H1 (cell line): ENCODE measurements around the gene MEX3C. TPM values are rescaled to one million over a fixed set of nuclear protein-coding genes. Genes with fewer than 3 reads are reported as not detected.

Experiments
- CTCF ChIA-PET: fragments of 300-600 bp; sonication (Branson Sonifier 250); formaldehyde crosslinking; loops from one replicate; lab custom pipeline; 2021; ENCODE audit not compliant: partially characterized antibody; lab: Charles Lee
- POLR2A ChIA-PET: fragments of 300-600 bp; sonication (Branson Sonifier 250); formaldehyde crosslinking; loops from one replicate; lab custom pipeline; 2021; ENCODE audit warnings: inconsistent platforms; ENCODE audit not compliant: partially characterized antibody; lab: Charles Lee
- DNase-seq, 2 experiments: peaks; one replicate each; pipeline versions ENCODE4 v3.0.0 to v3.0.0-alpha.2; 2010 to 2022; ENCODE audit warnings: low spot score in 2 of 2, low read depth in 1 of 2, mixed read lengths in 1 of 2
- FAIRE-seq: peaks from 2 replicates; lab custom pipeline; 2011; peaks lifted over from hg19 to GRCh38; lab: Jason Lieb, UNC
- H2AFZ ChIP-seq: 2 replicates; pipeline ENCODE4 v1.8.1; 2012; ENCODE audit warnings: low read length, inconsistent platforms
- H2AK5ac ChIP-seq: 2 replicates; pipeline ENCODE4 v1.6.1; 2013; ENCODE audit warnings: low read depth, low read length
- H2BK120ac ChIP-seq: replicated peaks from 2 replicates; pipeline ENCODE3; 2013; ENCODE audit warnings: low read depth, low read length, inconsistent platforms
- H2BK12ac ChIP-seq: 2 replicates; pipeline ENCODE4 v1.6.1; 2013; ENCODE audit warnings: low read depth, low read length
- H2BK15ac ChIP-seq: 2 replicates; pipeline ENCODE4 v1.6.1; 2013; ENCODE audit warnings: low read length
- H2BK20ac ChIP-seq: 2 replicates; pipeline ENCODE4 v1.6.1; 2013; ENCODE audit warnings: low read length
- H2BK5ac ChIP-seq: 2 replicates; pipeline ENCODE4 v1.6.1; 2013; ENCODE audit warnings: low read depth, low read length
- H3K14ac ChIP-seq: 2 replicates; pipeline ENCODE4 v1.6.1; 2013; ENCODE audit warnings: inconsistent platforms; ENCODE audit not compliant: insufficient read length
- H3K18ac ChIP-seq: 2 replicates; pipeline ENCODE4 v1.6.1; 2013; ENCODE audit warnings: low read length; ENCODE audit errors: extremely low read depth
- H3K23ac ChIP-seq: 2 replicates; pipeline ENCODE4 v1.6.1; 2013; ENCODE audit warnings: inconsistent platforms; ENCODE audit not compliant: insufficient read length
- H3K23me2 ChIP-seq: 2 replicates; pipeline ENCODE4 v1.6.1; 2013; ENCODE audit warnings: low read depth, low read length
- H3K27ac ChIP-seq: 2 replicates; pipeline ENCODE4 v1.6.1; 2011; ENCODE audit warnings: low read depth, low read length, inconsistent platforms
- H3K27me3 ChIP-seq, 4 experiments: replicated peaks in 1 of 4; 1 replicate in 1 of 4; 2 replicates in 3 of 4; pipeline versions ENCODE4 v1.6.1 to v1.8.1; 2011 to 2013; ENCODE audit warnings: low read length in 3 of 4, mild to moderate bottlenecking in 3 of 4, inconsistent platforms in 2 of 4, mixed read lengths in 2 of 4, moderate library complexity in 1 of 4; ENCODE audit not compliant: control insufficient read depth in 3 of 4, insufficient read depth in 3 of 4; ENCODE audit errors: extremely low read depth in 1 of 4
- H3K36me3 ChIP-seq, 4 experiments: 2 replicates each; pipeline versions ENCODE4 v1.6.1 to v1.8.1; 2011 to 2013; ENCODE audit warnings: mild to moderate bottlenecking in 4 of 4, low read length in 3 of 4, moderate library complexity in 2 of 4, control low read depth in 1 of 4, inconsistent platforms in 1 of 4; ENCODE audit not compliant: insufficient read depth in 4 of 4, control insufficient read depth in 2 of 4
- H3K4ac ChIP-seq: replicated peaks from 2 replicates; pipeline ENCODE3; 2013; ENCODE audit warnings: low read length, low read depth, mixed read lengths, inconsistent platforms; ENCODE audit not compliant: insufficient read length
- H3K4me1 ChIP-seq, 4 experiments: replicated peaks in 1 of 4; 1 replicate in 1 of 4; 2 replicates in 3 of 4; pipeline versions ENCODE4 v1.6.1 to v1.8.1; 2011 to 2013; ENCODE audit warnings: low read length in 3 of 4, inconsistent platforms in 2 of 4, mixed read lengths in 1 of 4; ENCODE audit not compliant: insufficient read depth in 4 of 4, control insufficient read depth in 3 of 4
- H3K4me2 ChIP-seq, 2 experiments: 2 replicates each; pipeline versions ENCODE4 v1.6.1 to v1.8.1; 2011 to 2013; ENCODE audit warnings: low read depth in 2 of 2, low read length in 2 of 2, control low read depth in 1 of 2, inconsistent platforms in 1 of 2, mild to moderate bottlenecking in 1 of 2; ENCODE audit not compliant: insufficient read depth in 1 of 2
- H3K4me3 ChIP-seq, 4 experiments: fragments of 200-600, 300-600 bp in 1 of 4; sonication (generic), shearing (Covaris generic), sonication (Bioruptor Twin) in 1 of 4; 2 replicates each; pipeline versions ENCODE4 v1.5.1 to v1.8.1; 2011 to 2016; ENCODE audit warnings: low read length in 4 of 4, low read depth in 3 of 4, control low read depth in 2 of 4, inconsistent platforms in 2 of 4, mild to moderate bottlenecking in 2 of 4, mixed read lengths in 1 of 4, moderate library complexity in 1 of 4; ENCODE audit not compliant: insufficient read depth in 2 of 4; ENCODE audit errors: extremely low read depth in 1 of 4
- H3K56ac ChIP-seq: replicated peaks from 2 replicates; pipeline ENCODE3; 2013; ENCODE audit warnings: low read depth, mild to moderate bottlenecking, mixed read lengths, low read length, inconsistent platforms; ENCODE audit not compliant: insufficient read length
- H3K79me1 ChIP-seq: 2 replicates; pipeline ENCODE4 v1.6.1; 2013; ENCODE audit warnings: low read depth, low read length, control low read depth
- H3K79me2 ChIP-seq, 2 experiments: 2 replicates each; pipeline versions ENCODE4 v1.6.1 to v1.8.1; 2012 to 2013; ENCODE audit warnings: low read length in 2 of 2, mild to moderate bottlenecking in 2 of 2, inconsistent platforms in 1 of 2; ENCODE audit not compliant: insufficient read depth in 2 of 2, control insufficient read depth in 1 of 2
- H3K9ac ChIP-seq, 4 experiments: replicated peaks in 1 of 4; 1 replicate in 1 of 4; 2 replicates in 3 of 4; pipeline versions ENCODE4 v1.6.1 to v1.8.1; 2011 to 2013; ENCODE audit warnings: low read depth in 3 of 4, low read length in 3 of 4, control low read depth in 2 of 4, mild to moderate bottlenecking in 2 of 4, moderate library complexity in 2 of 4, inconsistent platforms in 1 of 4; ENCODE audit errors: extremely low read depth in 1 of 4
- H3K9me3 ChIP-seq, 2 experiments: 2 replicates each; pipeline versions ENCODE4 v1.6.1 to v1.8.1; 2012 to 2013; ENCODE audit warnings: mild to moderate bottlenecking in 2 of 2, moderate library complexity in 2 of 2, control low read depth in 1 of 2, inconsistent platforms in 1 of 2, low read depth in 1 of 2, low read length in 1 of 2, mixed read lengths in 1 of 2; ENCODE audit not compliant: insufficient read depth in 2 of 2
- H4K20me1 ChIP-seq, 2 experiments: replicated peaks in 1 of 2; 2 replicates each; pipeline versions ENCODE3 to v1.8.1; 2011 to 2013; ENCODE audit warnings: inconsistent platforms in 2 of 2, low read length in 2 of 2, mild to moderate bottlenecking in 1 of 2; ENCODE audit not compliant: insufficient read depth in 2 of 2, control insufficient read depth in 1 of 2
- H4K5ac ChIP-seq: 2 replicates; pipeline ENCODE4 v1.6.1; 2013; ENCODE audit warnings: low read length, low read depth, mixed read lengths, inconsistent platforms; ENCODE audit not compliant: insufficient read length
- H4K8ac ChIP-seq: 2 replicates; pipeline ENCODE4 v1.8.0; 2013; ENCODE audit warnings: mild to moderate bottlenecking, moderate library complexity, low read length, inconsistent platforms; ENCODE audit not compliant: insufficient read depth; ENCODE audit errors: extremely low read depth
- H4K91ac ChIP-seq: replicated peaks from 2 replicates; pipeline ENCODE3; 2013; ENCODE audit warnings: low read length, mixed read lengths, inconsistent platforms; ENCODE audit not compliant: insufficient read length
- CHD1 ChIP-seq: IDR thresholded peaks from 2 replicates; pipeline ENCODE4 v1.6.1; 2012; ENCODE audit warnings: low read depth, low read length, improper control_type of control experiment
- MAFK ChIP-seq: IDR thresholded peaks from 2 replicates; pipeline ENCODE4 v1.6.1; 2012; ENCODE audit warnings: low read depth, mild to moderate bottlenecking, improper control_type of control experiment, low read length
- NRF1 ChIP-seq: IDR thresholded peaks from 2 replicates; pipeline ENCODE4 v1.6.1; 2011; ENCODE audit warnings: mild to moderate bottlenecking, low read depth, low read length, improper control_type of control experiment
- POLR2AphosphoS5 ChIP-seq: IDR thresholded peaks from 2 replicates; pipeline ENCODE4 v1.6.1; 2011; ENCODE audit warnings: low read depth, low read length
- RAD21 ChIP-seq, 2 experiments: IDR thresholded peaks in 1 of 2; conservative IDR thresholded peaks in 1 of 2; 2 replicates each; pipeline ENCODE4 v1.6.1; 2011; ENCODE audit warnings: low read depth in 2 of 2, low read length in 2 of 2, improper control_type of control experiment in 1 of 2, inconsistent platforms in 1 of 2, mild to moderate bottlenecking in 1 of 2, moderate library complexity in 1 of 2
- RNF2 ChIP-seq: fragments of 200-900, 300-1000 bp; sonication (generic); IDR thresholded peaks from 2 replicates; pipeline ENCODE4 v1.7.1; 2016; ENCODE audit warnings: borderline replicate concordance, low read depth, mild to moderate bottlenecking, antibody characterized with exemption, low read length; ENCODE audit not compliant: poor library complexity, severe bottlenecking; ENCODE audit errors: missing control alignments
- SP1 ChIP-seq: IDR thresholded peaks from 2 replicates; pipeline ENCODE4 v1.6.1; 2011; ENCODE audit warnings: low read depth, low read length
- TAF7 ChIP-seq: optimal IDR thresholded peaks from 2 replicates; pipeline ENCODE3; 2011; ENCODE audit warnings: low read depth, mild to moderate bottlenecking, inconsistent platforms, low read length, moderate library complexity, borderline replicate concordance
- TCF12 ChIP-seq: IDR thresholded peaks from 2 replicates; pipeline ENCODE4 v1.6.1; 2011; ENCODE audit warnings: low read depth, mild to moderate bottlenecking, low read length
- WGBS, 2 experiments: shearing (Covaris generic) in 1 of 2; methylation state at CpG; one replicate each; pipeline versions ENCODE4 v1.1.6 to v1.1.7; 2013 to 2015; ENCODE audit warnings: low lambda C conversion rate in 2 of 2, mixed read lengths in 2 of 2, inconsistent platforms in 1 of 2, low coverage in 1 of 2, missing lambda C conversion rate in 1 of 2; ENCODE audit not compliant: insufficient replicate concordance in 2 of 2, insufficient coverage in 1 of 2, insufficient read length in 1 of 2; ENCODE audit errors: extremely low coverage in 1 of 2, missing lambda C conversion rate in 1 of 2; 5-methylcytosine and 5-hydroxymethylcytosine counted together
- polyA plus RNA-seq, 7 experiments: library from polyadenylated mRNA; depleted of rRNA in 3 of 7; stranded (reverse) in 5 of 7; unstranded in 2 of 7; fragments of >200 nt in 5 of 7; fragments of 200-250 nt in 2 of 7; gene quantifications; 1 replicate in 5 of 7; 2 replicates in 1 of 7; 4 replicates in 1 of 7; pipeline versions ENCODE4 v1.2.1 to v1.2.3, GENCODE V29; 2011 to 2013; ENCODE audit warnings: missing spikeins in 2 of 7, mixed read lengths in 2 of 7
- total RNA-seq: library from RNA; stranded (reverse); fragmentation: NEBNext Ultra II Directional; extraction: Animal tissue kit (Norgen Biotek cat#: 25700); gene quantifications from 2 replicates; pipeline ENCODE4 v1.2.1, GENCODE V29; 2021
- TF ChIP-seq, protein P1 (sequence below): IDR thresholded peaks from 2 replicates; pipeline ENCODE4 v1.6.1; 2011; ENCODE audit warnings: low read depth, mild to moderate bottlenecking, low read length; ENCODE audit not compliant: insufficient read depth

MEX3C gene
- total and polyA plus RNA-seq, 2 of the 8 experiments (the other 6 are each of a cell fraction or from before 2014, with no cell fraction given), result 48.2 to 103 TPM

- Histone ChIP-seq H3K9me3 (no peaks in the 10 kb centered on the region), H2BK5ac (no peak overlapping the region), H3K9ac (no peak overlapping the region), H3K56ac (no peak overlapping the region), H4K20me1 (no peaks in the 10 kb centered on the region), H2BK15ac (no peak overlapping the region), H2BK20ac (no peak overlapping the region), H3K27me3 (no peaks in the 10 kb centered on the region), H2AFZ (no peak overlapping the region), H3K4me3 (no peak overlapping the region), H3K18ac (no peak overlapping the region), H3K14ac (no peak overlapping the region), H4K5ac (no peak overlapping the region), H3K23me2 (no peaks in the 10 kb centered on the region), H3K79me1 (no peaks in the 10 kb centered on the region), H4K8ac (no peak overlapping the region), H2BK12ac (no peak overlapping the region), H4K91ac (no peak overlapping the region), H3K4me2 (no peak overlapping the region), H3K36me3 (no peaks in the 10 kb centered on the region), H3K79me2 (no peaks in the 10 kb centered on the region), H3K4ac (no peak overlapping the region), H3K23ac (no peak overlapping the region), H3K4me1 (no peaks in the 10 kb centered on the region; a peak in 1 of 7 replicates), H2BK120ac (no peak overlapping the region), H3K27ac (no peak overlapping the region), H2AK5ac (no peak overlapping the region)
- POLR2A ChIA-PET, result no interaction called here
- TF ChIP-seq MAFK (no peak), NRF1 (no peak), TAF7 (no peak), POLR2AphosphoS5 (no peak), CHD1 (no peak), RNF2 (no peak), SP1 (no peak), RAD21 (IDR thresholded peaks at IDR 0.05 in 1 of 2, conservative IDR thresholded peaks at IDR 0.05 in 1 of 2; ENCODE audit: low read depth in 2 of 2, low read length in 2 of 2) (no peak), TCF12 (no peak)
- TF ChIP-seq, protein P1, sequence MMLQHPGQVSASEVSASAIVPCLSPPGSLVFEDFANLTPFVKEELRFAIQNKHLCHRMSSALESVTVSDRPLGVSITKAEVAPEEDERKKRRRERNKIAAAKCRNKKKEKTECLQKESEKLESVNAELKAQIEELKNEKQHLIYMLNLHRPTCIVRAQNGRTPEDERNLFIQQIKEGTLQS, result no peak
- WGBS, 2 experiments, result 94% methylated on average over 2 of the region's 2 CpGs; no CpG with 5 or more reads in 1 of the 2 experiments
- no peak for DNase-seq
- FAIRE-seq, result no peak
- CTCF ChIA-PET, result interaction anchor here (0.6 kb wide), 1 partner anchor 66 kb away, joined by 3 read pairs; no protein-coding TSS in a partner anchor
These were observed 40.3 kb downstream of the MEX3C start for GRCh38 chr18:51157215-51157614.
